ENCODE results near the gene NOX5.
A peak's percentile ranks its signal among the peaks of the same experiment; 100 is the strongest.

Gene NOX5

GRCh38 chr15:69018951-69019350 lies 4.5 kb downstream of the NOX5 start:
- FAIRE-seq = no peak
- no peak for DNase-seq (ENCODE audit: insufficient read length, low spot score)
- TF ChIP-seq POLR2A (IDR thresholded peaks at IDR 0.05; ENCODE audit: low read depth, low read length) = no peak

- FAIRE-seq (no peak), DNase-seq (ENCODE audit: insufficient read length, low spot score) (no peak)
- no peak for TF ChIP-seq POLR2A (IDR thresholded peaks at IDR 0.05; ENCODE audit: low read depth, low read length)
Measured at GRCh38 chr15:69021895-69022294, 7.4 kb downstream of the NOX5 start.

- no peak for DNase-seq (ENCODE audit: insufficient read length, low spot score)
- TF ChIP-seq POLR2A (IDR thresholded peaks at IDR 0.05; ENCODE audit: low read depth, low read length) = no peak
- no peak for FAIRE-seq
Measured at GRCh38 chr15:69025320-69025719, 10.8 kb downstream of the NOX5 start.

- FAIRE-seq (no peak), DNase-seq (ENCODE audit: insufficient read length, low spot score) (no peak)
- TF ChIP-seq POLR2A (IDR thresholded peaks at IDR 0.05; ENCODE audit: low read depth, low read length) = no peak
Measured at GRCh38 chr15:69026355-69026754, 11.9 kb downstream of the NOX5 start.

GRCh38 chr15:69027976-69028518 lies 13.6 kb downstream of the NOX5 start:
- FAIRE-seq = no peak
- TF ChIP-seq POLR2A (IDR thresholded peaks at IDR 0.05; ENCODE audit: low read depth, low read length) = no peak
- no peak for DNase-seq (ENCODE audit: insufficient read length, low spot score)

GRCh38 chr15:69031013-69032001 lies 16.8 kb downstream of the NOX5 start:
- no peak for FAIRE-seq
- DNase-seq (ENCODE audit: insufficient read length, low spot score) = no peak
- TF ChIP-seq POLR2A (IDR thresholded peaks at IDR 0.05; ENCODE audit: low read depth, low read length) = no peak

GRCh38 chr15:69032031-69032430 lies 17.5 kb downstream of the NOX5 start:
- no peak for TF ChIP-seq POLR2A (IDR thresholded peaks at IDR 0.05; ENCODE audit: low read depth, low read length)
- DNase-seq (ENCODE audit: insufficient read length, low spot score) (no peak), FAIRE-seq (no peak)

GRCh38 chr15:69032703-69033373 lies 18.3 kb downstream of the NOX5 start:
- no peak for DNase-seq (ENCODE audit: insufficient read length, low spot score)
- no peak for TF ChIP-seq POLR2A (IDR thresholded peaks at IDR 0.05; ENCODE audit: low read depth, low read length)
- FAIRE-seq = no peak

- DNase-seq (ENCODE audit: insufficient read length, low spot score) = peak; percentile 78
- TF ChIP-seq POLR2A (IDR thresholded peaks at IDR 0.05; ENCODE audit: low read depth, low read length) = no peak
- no peak for FAIRE-seq
Measured at GRCh38 chr15:69034352-69034751, 19.9 kb downstream of the NOX5 start.

- TF ChIP-seq POLR2A (IDR thresholded peaks at IDR 0.05; ENCODE audit: low read depth, low read length) = no peak
- DNase-seq (ENCODE audit: insufficient read length, low spot score) = no peak
- FAIRE-seq = no peak
Measured at GRCh38 chr15:69035205-69035917, 20.9 kb downstream of the NOX5 start.

GRCh38 chr15:69035918-69036258 lies 21.4 kb downstream of the NOX5 start:
- FAIRE-seq (no peak), DNase-seq (ENCODE audit: insufficient read length, low spot score) (no peak)
- no peak for TF ChIP-seq POLR2A (IDR thresholded peaks at IDR 0.05; ENCODE audit: low read depth, low read length)

- FAIRE-seq = no peak
- no peak for DNase-seq (ENCODE audit: insufficient read length, low spot score)
Measured at GRCh38 chr15:69036826-69037225, 22.3 kb downstream of the NOX5 start.

GRCh38 chr15:69037482-69037881 lies 23.0 kb downstream of the NOX5 start:
- no peak for TF ChIP-seq POLR2A (IDR thresholded peaks at IDR 0.05; ENCODE audit: low read depth, low read length)
- FAIRE-seq (no peak), DNase-seq (ENCODE audit: insufficient read length, low spot score) (no peak)

More at GRCh38 chr15:69036826-69037225, 22.3 kb downstream of the NOX5 start:
- no peak for TF ChIP-seq POLR2A (IDR thresholded peaks at IDR 0.05; ENCODE audit: low read depth, low read length)

- DNase-seq (ENCODE audit: insufficient read length, low spot score) = no peak
- FAIRE-seq = no peak
- no peak for TF ChIP-seq POLR2A (IDR thresholded peaks at IDR 0.05; ENCODE audit: low read depth, low read length)
Measured at GRCh38 chr15:69037977-69038376, 23.5 kb downstream of the NOX5 start.
